Inferior parietal cortex (tissue), 1 donor: ENCODE results near the gene MKNK1.

Experiments used
- DNase-seq: peaks from one replicate; pipeline ENCODE4 v3.0.0-alpha.2; 2016; ENCODE audit errors: extremely low spot score

Gene MKNK1

GRCh38 chr1:46522184-46522968 is 81.7 kb downstream of the MKNK1 start:
- peak; percentile 59 for DNase-seq

GRCh38 chr1:46521414-46521813 is 82.7 kb downstream of the MKNK1 start:
- no peak for DNase-seq

DNA sequence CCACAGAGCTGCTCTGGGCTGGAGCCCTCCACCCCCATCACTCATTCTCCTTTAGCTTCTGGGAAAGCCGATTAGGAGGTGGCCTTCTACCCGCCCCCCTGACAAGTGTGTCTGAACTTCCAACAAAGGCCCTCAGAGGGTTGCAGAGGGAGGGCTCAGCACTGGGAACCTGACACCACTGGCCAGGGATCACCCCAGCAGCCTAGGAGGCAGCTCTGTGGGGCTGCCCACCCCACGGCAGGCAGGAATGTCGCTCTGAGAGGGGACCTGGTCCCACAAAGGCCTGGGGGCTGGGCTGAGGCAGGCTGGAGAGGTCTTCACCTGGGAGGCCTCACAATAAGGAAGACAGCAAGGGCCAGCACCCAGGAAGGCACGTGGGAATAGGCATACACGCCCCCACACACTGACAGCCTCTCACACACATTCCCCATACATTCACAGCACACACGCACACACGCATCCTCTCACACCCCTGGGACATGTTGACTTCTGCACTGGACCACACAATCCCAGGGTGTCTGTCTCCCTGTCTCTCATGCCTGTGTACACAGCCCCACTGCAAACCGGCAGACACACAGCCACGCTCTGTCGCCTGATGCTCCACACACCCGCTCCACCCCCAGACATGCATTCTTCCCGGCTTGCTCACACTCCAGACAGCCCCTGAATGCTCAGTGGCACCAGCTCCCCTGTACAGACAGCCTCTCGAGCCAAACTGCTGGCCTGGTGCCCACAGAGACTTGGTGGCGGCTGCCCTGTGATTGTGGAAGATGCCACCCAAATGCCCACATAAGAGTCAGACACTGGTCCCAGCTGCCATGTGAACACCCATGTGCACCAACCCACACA is 83.8 kb downstream of the MKNK1 start:
- DNase-seq, result no peak

GRCh38 chr1:46519209-46519608 is 84.9 kb downstream of the MKNK1 start:
- DNase-seq, result no peak

- no peak for DNase-seq
Observed at GRCh38 chr1:46517932-46518498, 86.1 kb downstream of the MKNK1 start.

- no peak for DNase-seq
Observed at GRCh38 chr1:46517010-46517600, 87.0 kb downstream of the MKNK1 start.

DNA sequence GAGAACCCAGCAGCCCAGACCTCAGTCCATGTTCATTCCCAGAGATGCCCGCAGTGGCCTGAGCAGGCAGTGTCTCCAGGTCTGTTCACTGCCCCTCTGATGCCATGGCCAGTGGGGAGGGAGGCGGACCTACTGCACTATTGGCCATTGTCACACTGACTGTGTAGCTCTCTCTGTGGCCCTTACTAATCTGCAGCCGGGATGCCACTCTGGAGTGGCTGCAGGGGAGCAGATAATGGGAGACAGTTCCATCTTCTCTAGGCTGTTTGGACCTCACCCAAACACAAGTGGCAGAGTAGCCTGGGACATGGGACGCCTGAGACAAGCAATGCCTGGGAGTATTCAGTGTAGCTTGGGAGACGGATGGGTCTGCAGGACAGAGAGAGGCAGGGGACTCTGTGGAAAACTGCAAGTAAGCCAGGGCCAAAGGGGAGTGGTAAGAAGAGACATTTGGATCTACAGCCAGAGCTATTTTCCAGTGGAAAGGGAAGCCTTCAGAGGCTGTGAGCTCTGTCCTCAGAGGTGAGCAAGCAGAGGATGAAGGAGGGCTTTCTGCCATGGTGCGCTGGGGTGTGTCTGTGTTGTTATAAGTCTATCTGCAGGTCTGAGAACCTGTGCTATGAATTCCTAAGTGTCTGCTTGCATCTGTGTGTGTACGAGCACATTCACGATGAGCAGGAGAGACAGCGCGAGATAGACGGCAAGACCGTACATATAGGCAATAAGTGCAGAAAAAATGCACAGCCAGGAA is 87.7 kb downstream of the MKNK1 start:
- no peak for DNase-seq

DNA sequence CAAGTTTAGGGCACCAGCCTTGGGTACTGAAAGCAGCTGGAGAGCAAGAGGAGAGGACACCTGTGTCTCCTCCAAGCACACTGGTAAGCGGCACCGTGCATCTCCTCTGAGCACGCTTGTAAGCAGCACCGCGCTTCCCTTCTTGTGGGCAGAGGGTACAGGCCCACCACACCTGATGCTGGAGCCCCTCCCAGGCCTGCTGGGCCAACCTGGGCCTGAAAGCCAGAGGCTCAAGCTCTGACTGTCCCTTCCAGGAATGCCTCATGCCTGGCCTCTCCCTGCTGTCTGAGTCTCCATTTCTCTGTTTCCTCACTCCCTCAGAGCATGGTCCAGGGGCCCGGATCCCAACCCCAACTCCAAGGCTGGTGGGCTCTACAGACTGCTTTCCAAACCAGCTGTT is 88.5 kb downstream of the MKNK1 start:
- DNase-seq, result no peak

DNA sequence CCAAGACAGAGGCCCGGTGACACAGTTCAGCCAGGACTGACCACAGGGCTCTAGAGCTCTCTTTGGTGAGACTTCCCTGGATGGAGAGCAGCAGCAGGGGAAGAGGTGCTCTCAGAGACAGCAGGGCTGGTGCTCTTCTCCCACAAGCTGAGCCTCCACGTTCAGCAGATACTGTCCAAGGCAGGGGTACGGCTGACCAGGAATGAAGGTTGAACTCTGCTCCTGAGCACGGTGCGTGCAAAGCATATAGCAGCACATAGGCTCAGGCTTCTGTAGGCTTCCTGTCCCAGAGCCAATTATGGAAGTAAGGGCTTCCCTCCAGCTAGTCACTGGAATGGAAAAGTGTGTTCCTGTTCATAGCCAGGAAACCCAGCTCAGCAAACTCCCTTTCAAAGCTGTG is 90.5 kb downstream of the MKNK1 start:
- DNase-seq, result no peak

GRCh38 chr1:46512792-46513190 is 91.3 kb downstream of the MKNK1 start:
- no peak for DNase-seq

- DNase-seq, result no peak
Observed at GRCh38 chr1:46512135-46512791, 91.8 kb downstream of the MKNK1 start.

DNA sequence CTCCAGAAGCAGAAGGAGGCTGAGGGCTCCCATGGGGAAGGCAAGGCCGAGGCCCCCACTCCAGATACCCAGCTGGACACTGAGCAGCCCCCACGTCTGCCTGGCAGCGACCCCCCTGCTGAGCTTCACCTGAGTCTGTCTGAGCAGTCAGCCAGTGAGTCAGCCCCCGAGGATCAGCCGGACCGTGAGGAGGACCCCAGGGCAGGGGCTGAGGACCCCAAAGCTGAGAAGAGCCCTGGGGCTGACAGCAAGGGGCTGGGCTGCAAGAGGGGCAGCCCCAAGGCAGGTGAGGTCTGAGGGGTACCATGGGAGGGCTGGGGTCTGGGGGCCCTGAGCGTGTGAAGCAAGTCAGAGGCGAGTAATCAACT is 93.1 kb downstream of the MKNK1 start:
- no peak for DNase-seq

DNA sequence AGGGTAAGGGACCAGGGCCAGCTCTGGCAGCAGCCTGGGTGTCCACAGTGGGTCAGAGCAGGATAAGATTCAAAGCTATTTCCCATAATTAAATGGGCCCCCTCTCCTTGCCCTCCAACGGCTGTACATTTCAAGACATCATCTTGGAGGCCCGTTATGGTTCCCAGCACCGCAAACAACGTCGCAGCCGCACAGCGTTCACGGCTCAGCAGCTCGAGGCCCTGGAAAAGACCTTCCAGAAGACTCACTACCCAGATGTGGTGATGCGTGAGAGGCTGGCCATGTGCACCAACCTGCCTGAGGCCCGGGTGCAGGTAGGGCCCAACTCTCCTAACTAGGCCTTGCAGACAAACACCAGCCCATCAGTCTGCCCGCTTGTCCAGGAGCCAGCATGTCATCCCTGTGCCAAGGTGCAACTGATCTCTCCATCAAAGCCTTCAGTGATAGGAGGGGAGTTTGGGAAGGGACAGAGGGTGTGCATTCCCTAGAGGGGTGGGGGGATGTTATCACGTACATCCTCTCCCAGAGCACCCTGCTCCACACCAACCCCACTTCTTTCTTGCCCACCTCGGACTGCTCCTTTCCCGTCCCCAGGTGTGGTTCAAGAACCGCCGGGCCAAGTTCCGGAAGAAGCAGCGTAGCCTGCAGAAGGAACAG is 93.6 kb downstream of the MKNK1 start:
- DNase-seq, result no peak

GRCh38 chr1:46508757-46509156 is 95.3 kb downstream of the MKNK1 start:
- DNase-seq, result no peak
